Brain pericyte (primary cell): ENCODE results near the gene FANK1.
"Not testable (repeated sequence)": the region's sequence is repeated elsewhere in the genome, so short reads cannot be mapped to it uniquely, and the experiment has no call there.

Experiments used
- DNase-seq: peaks from one replicate; pipeline ENCODE4 v3.0.0-alpha.2; 2012; ENCODE audit warnings: low read depth, low spot score

The FANK1 gene

GRCh38 chr10:126021833-126022500, 125.6 kb downstream of the FANK1 start:
- DNase-seq, result no peak

GRCh38 chr10:126022841-126023240, 126.5 kb downstream of the FANK1 start:
- no peak for DNase-seq

- DNase-seq, result no peak
Measured at GRCh38 chr10:126027692-126028091, 131.3 kb downstream of the FANK1 start.

GRCh38 chr10:126029999-126030398, 133.6 kb downstream of the FANK1 start:
- DNase-seq, result no peak

- no peak for DNase-seq
Measured at GRCh38 chr10:126034586-126034985, 138.2 kb downstream of the FANK1 start.

GRCh38 chr10:126036515-126036914, 140.2 kb downstream of the FANK1 start:
- DNase-seq, result no peak

GRCh38 chr10:126037946-126038345, 141.6 kb downstream of the FANK1 start:
- DNase-seq, result no peak

GRCh38 chr10:126041117-126041516, 144.8 kb downstream of the FANK1 start:
- no peak for DNase-seq

GRCh38 chr10:126041804-126042231, 145.5 kb downstream of the FANK1 start:
- no peak for DNase-seq

GRCh38 chr10:126042354-126042753, 146.0 kb downstream of the FANK1 start:
- DNase-seq, result no peak

GRCh38 chr10:126042906-126043305, 146.5 kb downstream of the FANK1 start:
- DNase-seq, result no peak

- no peak for DNase-seq
Measured at GRCh38 chr10:126043389-126043788, 147.0 kb downstream of the FANK1 start.

GRCh38 chr10:126045861-126046260, 149.5 kb downstream of the FANK1 start:
- DNase-seq, result no peak

- DNase-seq, result no peak
Measured at GRCh38 chr10:126046831-126047230, 150.5 kb downstream of the FANK1 start.

- DNase-seq, result not testable (repeated sequence)
Measured at GRCh38 chr10:126047749-126048148, 151.4 kb downstream of the FANK1 start.

GRCh38 chr10:126049759-126050700, 153.7 kb downstream of the FANK1 start:
- no peak for DNase-seq

GRCh38 chr10:126052171-126052570, 155.8 kb downstream of the FANK1 start:
- DNase-seq, result no peak

- no peak for DNase-seq
Measured at GRCh38 chr10:126054191-126054590, 157.8 kb downstream of the FANK1 start.

- no peak for DNase-seq
Measured at GRCh38 chr10:126057494-126057893, 161.1 kb downstream of the FANK1 start.

GRCh38 chr10:126058104-126058503, 161.7 kb downstream of the FANK1 start:
- DNase-seq, result no peak

- no peak for DNase-seq
Measured at GRCh38 chr10:126058507-126058906, 162.1 kb downstream of the FANK1 start.
